H9 (cell line): ENCODE results near the gene TMEM174. TPM values are rescaled to one million over a fixed set of nuclear protein-coding genes. Genes with fewer than 3 reads are reported as not detected.

Experiments used
- DNase-seq: peaks from one replicate; pipeline ENCODE4 v3.0.0-alpha.2; 2017
- H2AFZ ChIP-seq: one replicate; pipeline ENCODE4 v1.6.1; 2013; ENCODE audit warnings: mild to moderate bottlenecking, low read length, control low read depth, moderate library complexity
- H2AK5ac ChIP-seq: 2 replicates; pipeline ENCODE4 v1.6.1; 2013; ENCODE audit warnings: low read length, control low read depth, mixed read lengths; ENCODE audit not compliant: insufficient read length
- H2BK120ac ChIP-seq: one replicate; pipeline ENCODE4 v1.6.1; 2013; ENCODE audit warnings: low read depth, mild to moderate bottlenecking, low read length, control low read depth, inconsistent platforms; ENCODE audit not compliant: poor library complexity, severe bottlenecking
- H2BK12ac ChIP-seq: 2 replicates; pipeline ENCODE4 v1.6.1; 2013; ENCODE audit warnings: low read length, control low read depth, mixed read lengths, low read depth; ENCODE audit not compliant: insufficient read length
- H2BK15ac ChIP-seq: 2 replicates; pipeline ENCODE4 v1.6.1; 2013; ENCODE audit warnings: low read depth, low read length, control low read depth
- H2BK20ac ChIP-seq: one replicate; pipeline ENCODE4 v1.6.1; 2013; ENCODE audit warnings: low read depth, mild to moderate bottlenecking, low read length, control low read depth, inconsistent platforms; ENCODE audit not compliant: poor library complexity, severe bottlenecking
- H2BK5ac ChIP-seq: 2 replicates; pipeline ENCODE4 v1.6.1; 2013; ENCODE audit warnings: low read length, control low read depth, mixed read lengths; ENCODE audit not compliant: insufficient read length
- H3K14ac ChIP-seq: 2 replicates; pipeline ENCODE4 v1.6.1; 2013; ENCODE audit warnings: low read length, control low read depth; ENCODE audit not compliant: insufficient read depth
- H3K18ac ChIP-seq: 2 replicates; pipeline ENCODE4 v1.6.1; 2013; ENCODE audit warnings: low read depth, mild to moderate bottlenecking, mixed read lengths, low read length, control low read depth; ENCODE audit not compliant: insufficient read length
- H3K23ac ChIP-seq: 2 replicates; pipeline ENCODE4 v1.6.1; 2013; ENCODE audit warnings: low read length, control low read depth, mixed read lengths, low read depth; ENCODE audit not compliant: insufficient read length
- H3K23me2 ChIP-seq: 2 replicates; pipeline ENCODE4 v1.6.1; 2013; ENCODE audit warnings: low read depth, mild to moderate bottlenecking, mixed read lengths, low read length, control low read depth; ENCODE audit not compliant: insufficient read length, poor library complexity, severe bottlenecking
- H3K27ac ChIP-seq: 2 replicates; pipeline ENCODE4 v1.5.1; 2013; ENCODE audit warnings: low read length, control low read depth, mixed read lengths, low read depth; ENCODE audit not compliant: insufficient read length
- H3K27me3 ChIP-seq: 2 replicates; pipeline ENCODE4 v1.6.1; 2013; ENCODE audit warnings: low read length, control low read depth, inconsistent platforms; ENCODE audit not compliant: insufficient read depth
- H3K4ac ChIP-seq: 2 replicates; pipeline ENCODE4 v1.6.1; 2013; ENCODE audit warnings: low read depth, mild to moderate bottlenecking, control low read depth, inconsistent platforms, low read length, moderate library complexity
- H3K4me1 ChIP-seq: 2 replicates; pipeline ENCODE4 v1.6.1; 2013; ENCODE audit warnings: low read length, control low read depth, inconsistent platforms; ENCODE audit not compliant: insufficient read depth
- H3K4me2 ChIP-seq: 2 replicates; pipeline ENCODE4 v1.6.1; 2013; ENCODE audit warnings: low read length, control low read depth, mixed read lengths; ENCODE audit not compliant: insufficient read length, insufficient read depth
- H3K56ac ChIP-seq: 2 replicates; pipeline ENCODE4 v1.6.1; 2013; ENCODE audit warnings: low read depth, mild to moderate bottlenecking, mixed read lengths, low read length, control low read depth; ENCODE audit not compliant: insufficient read length
- H3K79me1 ChIP-seq: 2 replicates; pipeline ENCODE4 v1.6.1; 2013; ENCODE audit warnings: low read depth, mild to moderate bottlenecking, moderate library complexity, low read length, control low read depth, inconsistent platforms; ENCODE audit not compliant: insufficient read depth, poor library complexity, severe bottlenecking
- H3K79me2 ChIP-seq: 2 replicates; pipeline ENCODE4 v1.6.1; 2013; ENCODE audit warnings: low read length, control low read depth, inconsistent platforms; ENCODE audit not compliant: insufficient read depth
- H3K9ac ChIP-seq: 2 replicates; pipeline ENCODE4 v1.6.1; 2013; ENCODE audit warnings: low read length, control low read depth, mixed read lengths; ENCODE audit not compliant: insufficient read length; ENCODE audit errors: extremely low read depth
- H3K9me3 ChIP-seq: one replicate; pipeline ENCODE4 v1.6.1; 2013; ENCODE audit warnings: low read depth, low read length, inconsistent platforms; ENCODE audit not compliant: control insufficient read depth
- H3T11ph ChIP-seq: one replicate; pipeline ENCODE4 v1.6.1; 2013; ENCODE audit warnings: mild to moderate bottlenecking, low read length, control low read depth, inconsistent platforms
- H4K20me1 ChIP-seq: one replicate; pipeline ENCODE4 v1.6.1; 2013; ENCODE audit not compliant: control insufficient read depth, insufficient read length, insufficient read depth
- H4K5ac ChIP-seq: 2 replicates; pipeline ENCODE4 v1.6.1; 2013; ENCODE audit warnings: low read depth, mild to moderate bottlenecking, mixed read lengths, low read length, control low read depth; ENCODE audit not compliant: insufficient read length
- H4K8ac ChIP-seq: replicated peaks from 2 replicates; pipeline ENCODE4 v1.6.1; 2013; ENCODE audit warnings: low read length, control low read depth, mixed read lengths, low read depth; ENCODE audit not compliant: insufficient read length
- H4K91ac ChIP-seq: 2 replicates; pipeline ENCODE4 v1.6.1; 2013; ENCODE audit warnings: low read depth, mild to moderate bottlenecking, moderate library complexity, mixed read lengths, low read length, control low read depth; ENCODE audit not compliant: insufficient read length
- H3K27ac Mint-ChIP-seq, 3 experiments: 2 replicates in 2 of 3; 3 replicates in 1 of 3; pipeline ENCODE4 v1.8.0; 2020 to 2021; ENCODE audit warnings: mixed read lengths in 3 of 3, mild to moderate bottlenecking in 1 of 3, moderate library complexity in 1 of 3
- H3K27me3 Mint-ChIP-seq: 2 replicates; pipeline ENCODE4 v1.8.0; 2021; ENCODE audit warnings: low read depth, mild to moderate bottlenecking, moderate library complexity, mixed read lengths
- H3K36me3 Mint-ChIP-seq, 3 experiments: 2 replicates in 2 of 3; 3 replicates in 1 of 3; pipeline ENCODE4 v1.8.0; 2020 to 2021; ENCODE audit warnings: low read depth in 3 of 3, mixed read lengths in 3 of 3; ENCODE audit not compliant: insufficient read depth in 1 of 3
- H3K4me1 Mint-ChIP-seq, 2 experiments: 2 replicates each; pipeline ENCODE4 v1.8.0; 2020; ENCODE audit warnings: mixed read lengths in 2 of 2
- H3K4me3 Mint-ChIP-seq, 2 experiments: 2 replicates in 1 of 2; 3 replicates in 1 of 2; pipeline ENCODE4 v1.8.0; 2020 to 2021; ENCODE audit warnings: mild to moderate bottlenecking in 2 of 2, mixed read lengths in 2 of 2, moderate library complexity in 1 of 2
- H3K9me3 Mint-ChIP-seq, 2 experiments: 2 replicates in 1 of 2; 3 replicates in 1 of 2; pipeline ENCODE4 v1.8.0; 2020; ENCODE audit warnings: mild to moderate bottlenecking in 2 of 2, mixed read lengths in 2 of 2, moderate library complexity in 1 of 2
- WGBS: extraction: QIAGEN DNeasy Blood & Tissue Kit; methylation state at CpG from one replicate; pipeline ENCODE4 v1.1.7; 2013; ENCODE audit warnings: missing lambda C conversion rate, low lambda C conversion rate, mixed read lengths; ENCODE audit not compliant: insufficient read length; ENCODE audit errors: extremely low coverage; 5-methylcytosine and 5-hydroxymethylcytosine counted together
- total RNA-seq: library from RNA; stranded (reverse); gene quantifications from 2 replicates; pipeline ENCODE4 v1.2.1, GENCODE V29; 2021
- TF ChIP-seq, protein P1 (sequence below): fragments of 200-600 bp; sonication (generic); conservative IDR thresholded peaks from 3 replicates; pipeline ENCODE4 v1.8.0; 2021; ENCODE audit warnings: antibody characterized with exemption, mild to moderate bottlenecking

The TMEM174 gene
- total RNA-seq, 1 experiment from 2014 or later: not detected

DNA sequence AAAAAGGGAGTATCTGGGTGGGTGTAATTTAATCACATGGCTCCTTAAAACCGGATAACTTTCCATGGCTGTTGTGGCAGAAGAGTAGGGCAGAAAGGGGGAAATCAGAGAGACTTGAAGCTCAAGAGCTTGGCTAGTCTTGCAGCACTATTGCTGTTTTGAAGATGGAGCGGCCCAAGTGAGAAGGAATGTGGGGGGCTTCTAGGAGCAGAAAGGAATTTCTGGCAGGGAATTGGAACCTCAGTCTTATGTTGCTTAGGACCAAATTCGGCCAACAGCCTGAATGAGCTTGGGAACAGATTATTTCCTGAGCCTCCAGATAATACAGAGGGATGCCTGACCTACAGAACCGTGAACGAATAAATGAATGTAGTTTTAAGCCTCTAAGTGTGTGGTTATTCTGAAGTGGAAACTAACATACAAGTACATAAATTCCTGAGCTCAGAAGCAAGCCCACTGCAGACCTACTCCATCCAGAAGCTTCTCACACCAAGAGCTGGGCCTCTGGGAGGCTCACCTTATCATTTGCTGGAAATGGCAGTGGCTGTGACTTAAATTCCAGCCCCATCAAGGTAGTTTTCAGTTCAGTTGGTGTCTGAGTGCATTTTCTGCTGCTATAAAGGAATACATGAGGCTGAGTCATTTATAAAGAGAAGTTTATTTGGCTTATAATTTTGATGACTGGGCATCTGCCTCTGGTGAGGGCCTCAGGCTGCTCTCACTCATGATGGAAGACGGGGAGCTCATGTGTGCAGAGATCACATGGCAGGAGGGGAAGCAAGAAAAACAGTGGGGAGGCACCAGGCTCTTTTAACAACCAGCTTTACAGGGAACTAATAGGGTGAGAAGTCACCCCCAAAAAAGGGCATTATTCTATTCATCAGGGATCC lies 15.3 kb upstream of the TMEM174 start:
- H3K14ac ChIP-seq: no peak overlapping the region
- no peak overlapping the region for H2AK5ac ChIP-seq
- no peak overlapping the region for H2BK15ac ChIP-seq
- no peaks in the 10 kb centered on the region for H4K20me1 ChIP-seq
- TF ChIP-seq, protein P1, sequence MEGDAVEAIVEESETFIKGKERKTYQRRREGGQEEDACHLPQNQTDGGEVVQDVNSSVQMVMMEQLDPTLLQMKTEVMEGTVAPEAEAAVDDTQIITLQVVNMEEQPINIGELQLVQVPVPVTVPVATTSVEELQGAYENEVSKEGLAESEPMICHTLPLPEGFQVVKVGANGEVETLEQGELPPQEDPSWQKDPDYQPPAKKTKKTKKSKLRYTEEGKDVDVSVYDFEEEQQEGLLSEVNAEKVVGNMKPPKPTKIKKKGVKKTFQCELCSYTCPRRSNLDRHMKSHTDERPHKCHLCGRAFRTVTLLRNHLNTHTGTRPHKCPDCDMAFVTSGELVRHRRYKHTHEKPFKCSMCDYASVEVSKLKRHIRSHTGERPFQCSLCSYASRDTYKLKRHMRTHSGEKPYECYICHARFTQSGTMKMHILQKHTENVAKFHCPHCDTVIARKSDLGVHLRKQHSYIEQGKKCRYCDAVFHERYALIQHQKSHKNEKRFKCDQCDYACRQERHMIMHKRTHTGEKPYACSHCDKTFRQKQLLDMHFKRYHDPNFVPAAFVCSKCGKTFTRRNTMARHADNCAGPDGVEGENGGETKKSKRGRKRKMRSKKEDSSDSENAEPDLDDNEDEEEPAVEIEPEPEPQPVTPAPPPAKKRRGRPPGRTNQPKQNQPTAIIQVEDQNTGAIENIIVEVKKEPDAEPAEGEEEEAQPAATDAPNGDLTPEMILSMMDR: no peak
- H3K4me1 ChIP-seq: no peaks in the 10 kb centered on the region
- H3K4me1 Mint-ChIP-seq: peaks cover 5% of the 10 kb centered on the region in 2 experiments; a peak in 3 of 4 replicates
- no peak for DNase-seq
- no peaks in the 10 kb centered on the region for H3K79me1 ChIP-seq
- no peak overlapping the region for H2BK12ac ChIP-seq
- no peaks in the 10 kb centered on the region for H3K36me3 Mint-ChIP-seq
- H2BK120ac ChIP-seq: no peak overlapping the region
- H4K5ac ChIP-seq: no peak overlapping the region
- no peaks in the 10 kb centered on the region for H3K27me3 ChIP-seq
- H3K27ac Mint-ChIP-seq: no peak overlapping the region; a peak in 1 of 7 replicates
- no peak overlapping the region for H2AFZ ChIP-seq
- H3K27ac ChIP-seq: no peak overlapping the region
- no peak overlapping the region for H3K23ac ChIP-seq
- no peak overlapping the region for H3T11ph ChIP-seq
- no peak overlapping the region for H4K8ac ChIP-seq
- no peaks in the 10 kb centered on the region for H3K9me3 Mint-ChIP-seq
- no peak overlapping the region for H2BK20ac ChIP-seq
- H2BK5ac ChIP-seq: no peak overlapping the region
- H3K18ac ChIP-seq: no peak overlapping the region
- peaks cover 2% of the 10 kb centered on the region for H3K27me3 Mint-ChIP-seq
- WGBS: no CpG with 5 or more reads among the region's 6 CpGs
- H3K79me2 ChIP-seq: no peaks in the 10 kb centered on the region
- no peak overlapping the region for H3K56ac ChIP-seq
- no peak overlapping the region for H4K91ac ChIP-seq
- no peak overlapping the region for H3K4me2 ChIP-seq
- H3K23me2 ChIP-seq: no peaks in the 10 kb centered on the region
- H3K4me3 Mint-ChIP-seq: no peak overlapping the region
- no peak overlapping the region for H3K4ac ChIP-seq
- no peak overlapping the region for H3K9ac ChIP-seq
- H3K9me3 ChIP-seq: no peaks in the 10 kb centered on the region
